ENCODE measurements around the gene URB2. TPM values are rescaled to one million over a fixed set of nuclear protein-coding genes. Genes with fewer than 3 reads are reported as not detected.

URB2 gene
- total RNA-seq, 1 experiment from 2014 or later, result 21.9 TPM

- ChIA-PET POLR2A (no interaction called here), CTCF (no interaction called here)
- no peak overlapping the region for H3K27ac ChIP-seq (ENCODE audit: low read length)
Measured at GRCh38 chr1:229617351-229618100, 8.5 kb upstream of the URB2 start.

GRCh38 chr1:229619002-229619401 is 7.0 kb upstream of the URB2 start:
- ChIA-PET CTCF (no interaction called here), POLR2A (no interaction called here)
- H3K4me3 ChIP-seq (ENCODE audit: low read depth in 2 of 2, low read length in 2 of 2), result no peak overlapping the region
- BruUV-seq (replicated peaks), result no TSS peak
- intact Hi-C loops (cut with micrococcal nuclease; ENCODE audit: unreplicated experiment), result no loop called here
- ATAC-seq (no peak), DNase-seq (ENCODE audit: low read depth, low spot score) (no peak)
- TF ChIP-seq SIN3A (IDR thresholded peaks at IDR 0.05; ENCODE audit: borderline replicate concordance, insufficient read depth, low read depth, low read length), result no peak
- no peak for TF ChIP-seq CTCF (IDR thresholded peaks at IDR 0.05)
- no peak for TF ChIP-seq POLR2AphosphoS5 (IDR thresholded peaks at IDR 0.05; ENCODE audit: low read depth, low read length)
- TF ChIP-seq REST (IDR thresholded peaks at IDR 0.05; ENCODE audit: insufficient read depth in 1 of 2, low read depth in 2 of 2, low read length in 1 of 2), result no peak
- no peak for TF ChIP-seq TCF7L2 (IDR thresholded peaks at IDR 0.05; ENCODE audit: low read depth, low read length)
- H3K9me3 ChIP-seq (ENCODE audit: control insufficient read depth, insufficient read depth, low read depth, low read length), result no peaks in the 10 kb centered on the region
- H3K27ac ChIP-seq (ENCODE audit: low read length), result no peak overlapping the region
- H3K36me3 ChIP-seq (ENCODE audit: control insufficient read depth, insufficient read depth, low read length), result no peaks in the 10 kb centered on the region; the same call in 1 of the 2 replicates
- H3K4me1 ChIP-seq (ENCODE audit: control insufficient read depth, insufficient read depth, low read length), result peaks cover 3% of the 10 kb centered on the region; the same call in 1 of the 2 replicates
- in situ Hi-C loops (cut with HindIII; ENCODE audit: low pct_unique_long_range_greater_than_20kb, low sequenced_read_pairs), result no loop called here
- H3K27me3 ChIP-seq (ENCODE audit: control insufficient read depth, insufficient read depth, low read length), result no peaks in the 10 kb centered on the region

More at GRCh38 chr1:229617351-229618100, 8.5 kb upstream of the URB2 start:
- Histone ChIP-seq H3K27me3 (ENCODE audit: control insufficient read depth, insufficient read depth, low read length) (no peaks in the 10 kb centered on the region), H3K4me1 (ENCODE audit: control insufficient read depth, insufficient read depth, low read length) (no peaks in the 10 kb centered on the region), H3K9me3 (ENCODE audit: control insufficient read depth, insufficient read depth, low read depth, low read length) (no peaks in the 10 kb centered on the region), H3K4me3 (ENCODE audit: low read depth in 2 of 2, low read length in 2 of 2) (no peak overlapping the region), H3K36me3 (ENCODE audit: control insufficient read depth, insufficient read depth, low read length) (no peaks in the 10 kb centered on the region; the same call in 1 of the 2 replicates)
- DNase-seq (ENCODE audit: low read depth, low spot score) (no peak), ATAC-seq (no peak)
- no peak for TF ChIP-seq TCF7L2 (IDR thresholded peaks at IDR 0.05; ENCODE audit: low read depth, low read length)
- no peak for TF ChIP-seq CTCF (IDR thresholded peaks at IDR 0.05)
- no peak for TF ChIP-seq REST (IDR thresholded peaks at IDR 0.05; ENCODE audit: insufficient read depth in 1 of 2, low read depth in 2 of 2, low read length in 1 of 2)
- no peak for TF ChIP-seq SIN3A (IDR thresholded peaks at IDR 0.05; ENCODE audit: borderline replicate concordance, insufficient read depth, low read depth, low read length)
- TF ChIP-seq POLR2AphosphoS5 (IDR thresholded peaks at IDR 0.05; ENCODE audit: low read depth, low read length), result no peak
- in situ Hi-C loops (cut with HindIII; ENCODE audit: low pct_unique_long_range_greater_than_20kb, low sequenced_read_pairs), result no loop called here
- no TSS peak for BruUV-seq (replicated peaks)
- intact Hi-C loops (cut with micrococcal nuclease; ENCODE audit: unreplicated experiment), result no loop called here

Data from Panc1 (cell line).